Endothelial cell of umbilical vein (primary cell): Measurements from ENCODE around the gene NFKB1.

ENCODE experiments used
- CTCF ChIP-seq, 2 donors: IDR thresholded peaks; 1 replicate in 1 of 2; 2 replicates in 1 of 2; pipeline ENCODE4 v1.5.1; 2011; ENCODE audit warnings: low read length in 2 of 2, mild to moderate bottlenecking in 2 of 2, moderate library complexity in 2 of 2, control low read depth in 1 of 2, inconsistent platforms in 1 of 2, low read depth in 1 of 2; ENCODE audit not compliant: insufficient read depth in 1 of 2; ENCODE audit errors: extremely low read depth in 1 of 2
- EZH2 ChIP-seq: IDR thresholded peaks from 2 replicates; pipeline ENCODE4 v1.6.1; 2012; ENCODE audit warnings: borderline replicate concordance, low read depth, mild to moderate bottlenecking, moderate library complexity, low read length, inconsistent platforms; ENCODE audit not compliant: severe bottlenecking
- JUN ChIP-seq: IDR thresholded peaks from 2 replicates; pipeline ENCODE4 v1.6.1; 2011; ENCODE audit warnings: borderline replicate concordance, low read depth; ENCODE audit not compliant: insufficient read length, insufficient read depth
- POLR2AphosphoS5 ChIP-seq: IDR thresholded peaks from 2 replicates; pipeline ENCODE4 v1.6.1; 2012; ENCODE audit warnings: low read depth, mild to moderate bottlenecking, control low read depth, low read length, moderate library complexity; ENCODE audit not compliant: insufficient read depth

GRCh38 chr4:102506523-102506922 is 5.4 kb downstream of the NFKB1 start:
- TF ChIP-seq CTCF (IDR thresholded peaks at IDR 0.05; ENCODE audit: extremely low read depth in 1 of 2, insufficient read depth in 1 of 2, low read depth in 1 of 2, low read length in 2 of 2) (no peak), EZH2 (no peak), POLR2AphosphoS5 (no peak), JUN (no peak)
